Gastroesophageal sphincter (tissue), 3 donors: Measurements from ENCODE around the gene FAIM2.

Experiments
- EP300 ChIP-seq: sonication (generic); formaldehyde crosslinking; IDR thresholded peaks from one replicate; pipeline ENCODE4 v1.6.1; 2017; ENCODE audit warnings: antibody characterized with exemption, mild to moderate bottlenecking
- POLR2A ChIP-seq, 2 donors: fragments of 450-650 bp; IDR thresholded peaks; one replicate each; pipeline ENCODE4 v1.6.1; 2017; ENCODE audit warnings: antibody characterized with exemption in 2 of 2, mild to moderate bottlenecking in 2 of 2, moderate library complexity in 1 of 2
- POLR2AphosphoS5 ChIP-seq: sonication (generic); formaldehyde crosslinking; IDR thresholded peaks from one replicate; pipeline ENCODE4 v1.6.1; 2017; ENCODE audit warnings: antibody characterized with exemption
- TF ChIP-seq, protein P1 (sequence below), 4 experiments: fragments of 200-600 bp in 2 of 4; fragments of 450-650 bp in 2 of 4; sonication (generic) in 1 of 4; IDR thresholded peaks; one replicate each; pipeline ENCODE4 v1.5.1; 2017 to 2019; ENCODE audit warnings: antibody characterized with exemption in 4 of 4, mild to moderate bottlenecking in 2 of 4, moderate library complexity in 2 of 4

DNA sequence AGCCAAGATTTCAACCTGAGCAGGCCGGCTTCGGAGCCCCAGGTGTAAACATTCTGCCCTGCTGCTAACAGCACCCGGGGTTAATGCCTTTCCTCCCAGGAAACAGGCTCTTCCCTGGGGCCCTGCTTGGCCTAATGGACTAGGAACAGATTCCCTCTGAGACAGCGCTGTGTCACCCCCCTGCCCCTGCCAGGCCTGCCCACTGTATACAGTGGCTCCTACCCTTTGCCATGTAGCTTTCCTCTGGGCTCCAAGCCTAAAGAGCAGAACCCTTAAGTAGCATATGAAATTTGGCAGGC, 32.5 kb downstream of the FAIM2 start:
- TF ChIP-seq, protein P1, sequence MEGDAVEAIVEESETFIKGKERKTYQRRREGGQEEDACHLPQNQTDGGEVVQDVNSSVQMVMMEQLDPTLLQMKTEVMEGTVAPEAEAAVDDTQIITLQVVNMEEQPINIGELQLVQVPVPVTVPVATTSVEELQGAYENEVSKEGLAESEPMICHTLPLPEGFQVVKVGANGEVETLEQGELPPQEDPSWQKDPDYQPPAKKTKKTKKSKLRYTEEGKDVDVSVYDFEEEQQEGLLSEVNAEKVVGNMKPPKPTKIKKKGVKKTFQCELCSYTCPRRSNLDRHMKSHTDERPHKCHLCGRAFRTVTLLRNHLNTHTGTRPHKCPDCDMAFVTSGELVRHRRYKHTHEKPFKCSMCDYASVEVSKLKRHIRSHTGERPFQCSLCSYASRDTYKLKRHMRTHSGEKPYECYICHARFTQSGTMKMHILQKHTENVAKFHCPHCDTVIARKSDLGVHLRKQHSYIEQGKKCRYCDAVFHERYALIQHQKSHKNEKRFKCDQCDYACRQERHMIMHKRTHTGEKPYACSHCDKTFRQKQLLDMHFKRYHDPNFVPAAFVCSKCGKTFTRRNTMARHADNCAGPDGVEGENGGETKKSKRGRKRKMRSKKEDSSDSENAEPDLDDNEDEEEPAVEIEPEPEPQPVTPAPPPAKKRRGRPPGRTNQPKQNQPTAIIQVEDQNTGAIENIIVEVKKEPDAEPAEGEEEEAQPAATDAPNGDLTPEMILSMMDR (IDR thresholded peaks at IDR 0.05) = no peak
- TF ChIP-seq POLR2AphosphoS5 (no peak), EP300 (no peak), POLR2A (IDR thresholded peaks at IDR 0.05) (no peak)
